GM19372 (cell line): Measurements from ENCODE around the gene IFRD2.

Experiments
- ATAC-seq: cut with Tn5 transposase; IDR thresholded peaks from one replicate; pipeline ENCODE4 v1.9.1; 2021; ENCODE audit warnings: mild to moderate bottlenecking, low read depth, moderate library complexity; ENCODE audit not compliant: unreplicated experiment

Gene IFRD2, protein sequence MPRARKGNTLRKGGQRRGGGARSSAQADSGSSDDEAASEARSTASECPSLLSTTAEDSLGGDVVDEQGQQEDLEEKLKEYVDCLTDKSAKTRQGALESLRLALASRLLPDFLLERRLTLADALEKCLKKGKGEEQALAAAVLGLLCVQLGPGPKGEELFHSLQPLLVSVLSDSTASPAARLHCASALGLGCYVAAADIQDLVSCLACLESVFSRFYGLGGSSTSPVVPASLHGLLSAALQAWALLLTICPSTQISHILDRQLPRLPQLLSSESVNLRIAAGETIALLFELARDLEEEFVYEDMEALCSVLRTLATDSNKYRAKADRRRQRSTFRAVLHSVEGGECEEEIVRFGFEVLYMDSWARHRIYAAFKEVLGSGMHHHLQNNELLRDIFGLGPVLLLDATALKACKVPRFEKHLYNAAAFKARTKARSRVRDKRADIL

DNA sequence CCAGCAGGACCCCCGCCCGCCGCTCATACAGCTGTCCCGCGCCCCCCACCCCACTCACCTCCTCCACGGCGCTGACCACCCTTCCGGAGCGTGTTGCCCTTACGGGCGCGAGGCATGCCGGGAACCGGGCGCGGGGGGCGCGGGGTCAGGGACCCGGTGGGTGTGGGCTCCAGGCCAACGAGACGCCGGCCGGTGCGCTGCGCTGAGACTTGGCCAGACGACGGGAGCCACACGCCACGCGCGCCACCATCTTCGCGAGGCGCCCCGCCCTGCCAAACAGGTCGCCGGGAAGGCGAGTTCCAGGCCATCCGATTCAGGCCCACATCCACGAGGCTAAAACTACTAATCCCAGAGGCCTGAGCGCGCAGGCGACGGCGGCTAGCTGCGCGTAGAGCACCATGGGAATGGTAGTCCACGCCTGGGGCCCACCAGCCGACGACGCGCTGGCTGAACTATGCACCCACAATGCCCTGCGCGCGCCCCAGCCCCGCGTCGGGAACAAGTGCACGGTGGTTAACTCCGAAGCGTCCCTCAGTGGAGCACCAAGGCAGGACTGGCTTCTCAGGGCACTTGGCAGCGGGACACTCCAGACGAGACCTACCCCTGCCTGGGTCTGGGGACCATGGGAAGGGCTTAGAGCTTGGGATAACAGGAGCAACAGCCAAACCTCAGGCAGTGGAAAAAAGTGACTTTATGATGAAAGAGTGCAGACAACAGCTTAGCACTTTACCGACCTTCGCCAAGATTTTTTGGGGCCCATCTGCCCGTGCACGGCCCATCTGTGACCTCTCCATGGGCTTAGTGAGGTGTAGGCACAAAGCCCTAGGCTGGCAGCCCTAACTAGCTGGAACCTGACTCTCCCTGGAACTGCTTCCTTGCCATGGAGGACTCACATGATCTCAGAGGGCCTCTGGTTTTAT lies at the start of gene IFRD2:
Gene IFRD2, minus strand, starts transcription at position 271 of the 920 bp plus-strand sequence. Its CDS starts 155 bp downstream, at position 116.
- ATAC-seq, result peak; percentile 96

DNA sequence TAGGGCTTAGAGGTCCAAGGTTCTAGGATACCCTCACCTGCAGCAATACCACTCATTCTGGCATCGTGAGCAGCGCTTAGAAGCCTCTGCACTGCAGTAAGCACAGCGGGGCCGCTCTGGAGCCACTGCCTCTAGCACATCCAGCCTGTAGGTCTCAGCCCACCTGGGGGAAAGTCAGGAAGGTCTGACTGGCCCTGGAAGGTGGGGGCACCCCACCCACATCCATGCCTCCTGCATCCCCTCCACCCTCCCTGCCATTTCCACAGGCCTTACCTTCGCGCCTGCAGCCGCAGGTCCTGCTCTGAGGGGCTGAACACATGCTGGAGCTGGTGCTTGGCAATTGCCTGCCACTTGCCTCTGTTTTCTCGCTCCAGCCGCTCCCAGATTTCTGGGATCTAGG lies 49.3 kb upstream of the IFRD2 start:
- no peak for ATAC-seq

DNA sequence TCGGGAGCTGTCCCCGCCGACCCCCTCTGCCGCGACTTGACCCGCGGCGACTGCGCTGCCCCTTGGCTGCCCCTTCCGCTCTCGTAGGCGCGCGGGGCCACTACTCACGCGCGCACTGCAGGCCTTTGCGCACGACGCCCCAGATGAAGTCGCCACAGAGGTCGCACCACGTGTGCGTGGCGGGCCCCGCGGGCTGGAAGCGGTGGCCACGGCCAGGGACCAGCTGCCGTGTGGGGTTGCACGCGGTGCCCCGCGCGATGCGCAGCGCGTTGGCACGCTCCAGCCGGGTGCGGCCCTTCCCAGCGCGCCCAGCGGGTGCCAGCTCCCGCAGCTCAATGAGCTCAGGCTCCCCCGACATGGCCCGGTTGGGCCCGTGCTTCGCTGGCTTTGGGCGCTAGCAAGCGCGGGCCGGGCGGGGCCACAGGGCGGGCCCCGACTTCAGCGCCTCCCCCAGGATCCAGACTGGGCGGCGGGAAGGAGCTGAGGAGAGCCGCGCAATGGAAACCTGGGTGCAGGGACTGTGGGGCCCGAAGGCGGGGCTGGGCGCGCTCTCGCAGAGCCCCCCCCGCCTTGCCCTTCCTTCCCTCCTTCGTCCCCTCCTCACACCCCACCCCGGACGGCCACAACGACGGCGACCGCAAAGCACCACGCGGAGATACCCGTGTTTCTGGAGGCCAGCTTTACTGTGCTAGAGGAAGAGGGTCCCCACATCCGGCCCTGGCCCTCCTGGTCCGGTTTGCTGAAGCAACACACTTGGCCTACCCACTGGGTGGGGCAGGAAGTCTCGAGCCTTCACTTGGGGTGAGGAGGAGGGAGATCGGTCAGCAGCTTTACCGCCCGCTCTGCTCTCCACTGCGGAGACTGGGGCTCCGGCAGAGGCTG lies 48.5 kb upstream of the IFRD2 start, which contains the start of gene RASSF1:
Gene RASSF1, minus strand, starts transcription at position 389 of the 882 bp plus-strand sequence. Its CDS starts 31 bp downstream, at position 358.
- no peak for ATAC-seq

GRCh38 chr3:50340147-50340447 lies 47.9 kb upstream of the IFRD2 start:
- no peak for ATAC-seq

DNA sequence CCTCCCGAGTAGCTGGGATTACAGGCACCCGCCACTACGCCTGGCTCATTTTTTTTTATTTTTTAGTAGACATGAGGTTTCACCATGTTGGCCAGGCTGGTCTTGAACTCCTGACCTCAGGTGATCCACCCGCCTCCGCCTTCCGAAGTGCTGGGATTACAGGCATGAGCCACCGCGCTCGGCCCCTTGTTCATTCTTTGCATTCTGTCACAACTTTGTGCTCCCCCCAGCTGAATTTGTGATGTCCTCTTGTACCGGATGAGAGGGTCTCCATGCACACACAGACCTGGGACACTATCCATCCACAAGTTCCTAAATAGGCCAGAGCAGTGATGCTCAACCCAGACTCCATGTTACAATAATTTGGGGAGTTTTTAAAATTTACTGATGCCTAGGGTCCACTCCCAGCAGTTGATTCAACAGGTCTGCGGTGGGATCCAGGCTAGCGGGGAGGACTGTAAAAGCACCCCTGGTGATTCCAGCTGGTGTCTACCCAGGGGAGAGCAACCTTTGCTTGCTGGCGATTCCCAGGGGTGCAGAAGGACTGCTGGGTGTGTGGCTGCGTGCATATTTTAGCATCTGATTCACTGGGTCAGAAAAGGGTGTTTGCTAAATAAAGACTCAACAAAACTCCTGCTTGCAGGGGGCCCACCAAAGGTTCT lies 47.4 kb upstream of the IFRD2 start:
- ATAC-seq, result no peak

- no peak for ATAC-seq
These were observed 46.7 kb upstream of the IFRD2 start for GRCh38 chr3:50338965-50339364.

GRCh38 chr3:50337175-50337861 lies 45.1 kb upstream of the IFRD2 start:
- ATAC-seq, result peak; percentile 67

DNA sequence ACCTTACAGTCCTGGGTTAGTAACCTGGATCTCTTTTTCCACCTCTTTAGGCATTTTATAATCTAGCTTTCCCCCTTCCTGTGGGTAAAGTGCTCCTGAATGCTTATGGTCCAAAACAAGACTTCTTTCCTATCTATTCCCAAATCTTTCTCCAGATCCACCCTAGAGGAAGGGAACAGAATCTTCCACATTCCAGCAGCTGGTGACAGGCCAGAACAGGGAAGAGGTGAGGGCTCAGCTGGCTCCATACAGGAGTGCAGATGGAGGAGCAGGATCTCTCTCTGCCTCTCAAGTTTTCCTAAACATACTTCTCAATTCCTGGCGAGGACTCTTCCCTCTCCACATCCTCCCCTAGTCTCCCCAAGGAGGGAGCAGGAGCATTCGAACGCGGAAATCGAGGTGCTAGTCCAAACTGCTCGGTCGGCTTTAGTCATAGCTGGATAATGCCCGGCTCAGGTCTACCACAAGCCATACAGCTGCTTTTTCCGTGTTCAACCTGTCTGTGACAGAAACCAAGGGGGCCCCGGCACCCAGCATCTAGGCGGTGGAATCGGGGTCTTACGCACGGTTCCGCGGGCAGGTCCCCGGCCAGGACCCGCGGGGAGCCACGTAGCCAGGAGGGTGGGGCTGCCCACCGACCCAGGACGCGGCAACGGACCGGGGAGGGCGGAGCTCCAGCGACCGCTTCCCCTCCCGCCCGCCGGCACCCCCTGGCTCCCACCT lies 44.4 kb upstream of the IFRD2 start:
- peak; percentile 33 for ATAC-seq

- no peak for ATAC-seq
These were observed 42.3 kb upstream of the IFRD2 start for GRCh38 chr3:50334339-50335075.

- ATAC-seq, result no peak
These were observed 41.6 kb upstream of the IFRD2 start for GRCh38 chr3:50333744-50334328.

- no peak for ATAC-seq
These were observed 39.2 kb upstream of the IFRD2 start for GRCh38 chr3:50331364-50331907.

DNA sequence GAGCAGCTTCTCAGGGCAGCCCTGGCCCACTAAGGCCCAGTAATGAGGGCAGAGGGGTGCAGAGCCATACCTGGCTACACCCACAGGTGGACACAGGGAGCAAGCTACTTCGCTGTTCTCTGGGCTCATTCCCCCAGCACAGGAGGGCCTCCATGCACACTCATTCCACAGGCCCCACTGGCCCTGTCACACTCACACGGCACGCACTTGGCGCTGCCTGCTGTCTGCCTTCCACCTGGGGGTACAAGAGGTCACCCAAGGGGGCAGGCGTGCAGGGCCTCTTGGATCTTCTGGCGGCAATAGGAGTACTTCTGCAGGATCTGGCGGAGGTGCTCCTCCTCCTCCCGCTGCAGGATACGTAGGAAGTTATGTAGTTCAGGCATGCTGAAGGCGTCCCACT lies 38.1 kb upstream of the IFRD2 start:
- no peak for ATAC-seq

DNA sequence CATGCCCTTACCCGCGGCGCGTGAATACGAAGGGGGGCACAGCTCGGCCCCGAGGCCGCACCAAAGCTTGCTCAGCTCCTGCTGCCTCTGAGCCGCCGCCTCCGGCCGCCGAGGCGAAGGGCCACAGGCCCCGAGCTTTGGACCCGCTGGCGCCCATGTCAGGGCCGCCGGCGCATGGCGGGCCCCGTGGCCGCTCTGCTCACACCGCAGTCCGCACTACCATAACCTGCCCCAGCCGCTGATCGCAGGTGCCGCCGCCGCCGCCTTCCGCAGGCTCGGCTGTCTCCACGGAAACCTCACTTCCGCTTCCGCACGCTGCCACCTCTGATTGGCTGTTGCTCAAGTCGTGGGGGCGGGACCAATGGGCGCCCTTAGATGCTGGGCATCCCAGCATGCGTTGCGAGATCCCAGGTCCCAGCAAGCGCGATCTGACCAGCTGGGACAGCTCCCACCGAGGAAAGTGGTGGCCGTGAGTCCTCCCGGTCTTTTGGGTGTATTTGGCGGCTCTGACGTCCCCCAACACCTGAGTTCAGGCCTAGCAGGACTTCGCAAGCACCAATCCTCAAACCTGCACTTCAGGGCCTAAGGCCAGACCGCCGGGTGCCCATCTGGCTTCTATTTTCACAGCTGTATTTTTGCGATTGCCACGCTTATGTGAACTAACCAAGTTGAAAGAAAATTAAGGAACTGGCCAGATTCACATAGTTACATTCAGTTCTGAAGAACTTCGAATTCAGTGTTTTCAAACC lies 35.9 kb upstream of the IFRD2 start, which contains the start of gene TUSC2:
Gene TUSC2, minus strand, starts transcription at position 281 of the 749 bp plus-strand sequence. Its CDS starts 124 bp downstream, at position 157.
- ATAC-seq, result peak; percentile 89

DNA sequence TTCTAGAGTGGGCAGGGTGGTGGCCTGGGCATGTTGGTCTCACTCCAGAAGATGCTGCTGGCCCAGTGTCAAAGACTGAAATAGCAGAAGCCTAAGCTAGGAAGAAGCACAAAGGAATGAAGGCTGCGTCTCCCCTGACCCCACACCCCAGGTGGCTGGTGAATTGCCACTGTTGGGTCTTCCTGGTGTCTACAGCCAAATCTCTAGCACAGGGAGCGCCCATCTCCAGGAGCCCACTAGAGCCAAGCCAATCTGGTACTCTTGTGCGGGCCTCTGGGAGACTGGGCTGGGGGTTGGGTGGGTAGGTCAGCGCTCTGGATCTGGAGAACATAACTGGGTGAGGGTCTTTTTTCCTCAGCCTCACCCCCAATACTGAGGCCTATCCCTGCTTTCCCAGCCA lies 34.9 kb upstream of the IFRD2 start:
- ATAC-seq, result no peak

GRCh38 chr3:50326182-50326541 lies 33.9 kb upstream of the IFRD2 start:
- no peak for ATAC-seq

- ATAC-seq, result no peak
These were observed 33.4 kb upstream of the IFRD2 start for GRCh38 chr3:50325497-50326181.
